HL-60 (cell line): ENCODE results near the gene CTBP2.
"Not testable (repeated sequence)": the region's sequence is repeated elsewhere in the genome, so short reads cannot be mapped to it uniquely, and the experiment has no call there.

Experiments
- DNase-seq, 2 experiments: peaks; one replicate each; pipeline ENCODE4 v3.0.0-alpha.2; 2010 to 2020; ENCODE audit warnings: low read depth in 1 of 2, low spot score in 1 of 2
- H3K27ac ChIP-seq: fragments of 250-450 bp; sonication (Bioruptor Pico); replicated peaks from 2 replicates; pipeline ENCODE4 v1.5.1; 2020; ENCODE audit warnings: mild to moderate bottlenecking, moderate library complexity
- H3K27me3 ChIP-seq: fragments of 250-450 bp; sonication (Bioruptor Pico); 2 replicates; pipeline ENCODE4 v1.5.1; 2021; ENCODE audit warnings: mild to moderate bottlenecking, moderate library complexity; ENCODE audit not compliant: insufficient read depth, poor library complexity, severe bottlenecking
- H3K4me3 ChIP-seq: replicated peaks from 2 replicates; pipeline ENCODE4 v1.5.1; 2011; ENCODE audit warnings: mild to moderate bottlenecking, control low read depth, low read length; ENCODE audit not compliant: insufficient read depth
- CTCF ChIP-seq: IDR thresholded peaks from one replicate; pipeline ENCODE4 v1.5.1; 2011; ENCODE audit warnings: low read length, control low read depth, inconsistent platforms; ENCODE audit not compliant: insufficient read depth
- GABPA ChIP-seq: IDR thresholded peaks from 2 replicates; pipeline ENCODE4 v1.6.1; 2012; ENCODE audit warnings: low read depth
- POLR2AphosphoS5 ChIP-seq: IDR thresholded peaks from 2 replicates; pipeline ENCODE4 v1.6.1; 2012; ENCODE audit warnings: low read depth
- REST ChIP-seq: IDR thresholded peaks from 2 replicates; pipeline ENCODE4 v1.6.1; 2012; ENCODE audit warnings: low read depth; ENCODE audit not compliant: insufficient replicate concordance
- SPI1 ChIP-seq: IDR thresholded peaks from 2 replicates; pipeline ENCODE4 v1.6.1; 2012; ENCODE audit warnings: low read depth, mild to moderate bottlenecking, borderline replicate concordance

The CTBP2 gene

DNA sequence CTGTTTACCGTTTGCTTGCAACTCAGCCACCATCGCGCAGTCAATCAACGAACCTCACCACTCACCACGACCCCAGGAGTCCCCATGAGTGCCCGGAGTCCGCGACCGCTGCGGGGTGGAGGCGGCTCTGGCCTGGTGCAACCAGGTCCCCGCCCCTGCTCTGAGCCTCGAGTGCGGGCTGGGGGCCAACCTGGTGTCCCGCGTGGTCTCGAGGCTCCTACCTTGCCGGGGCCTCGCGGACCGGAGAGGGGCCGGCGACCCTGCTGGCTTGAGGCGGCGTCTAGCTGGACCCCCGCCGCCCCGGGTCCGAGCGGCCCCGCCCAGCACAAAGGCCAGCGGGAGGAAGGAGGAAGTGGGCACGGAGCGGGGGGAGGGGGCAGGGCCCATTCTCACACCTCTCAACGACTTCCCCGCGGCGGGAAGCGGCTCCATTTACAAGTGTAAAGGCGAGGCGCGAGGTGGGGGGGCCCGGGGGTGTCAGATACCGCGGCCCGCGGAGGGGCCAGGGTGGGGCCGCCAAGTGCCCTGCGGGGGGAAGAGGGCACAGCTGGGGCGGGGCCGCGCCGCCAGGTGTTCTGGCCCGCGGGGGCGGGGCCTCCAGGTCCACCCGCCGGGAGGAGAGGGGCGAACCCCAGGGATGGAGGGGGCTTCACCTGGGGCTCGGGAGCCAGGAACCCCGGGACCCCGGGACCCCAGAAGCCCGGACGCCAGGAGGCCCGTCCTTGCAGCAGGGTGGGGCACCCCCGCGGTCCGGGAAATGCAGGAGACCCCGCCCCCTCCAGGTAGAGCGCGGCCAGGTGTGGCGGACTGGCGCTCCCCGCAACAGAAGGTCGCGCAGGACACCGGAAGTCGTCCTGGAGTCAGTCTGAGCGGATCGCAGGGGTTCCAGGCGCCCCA, 8.6 kb downstream of the CTBP2 start:
- Histone ChIP-seq H3K4me3 (peak overlapping the region; percentile 2; the same call in 1 of the 2 replicates), H3K27ac (peak overlapping the region; percentile 23; the same call in 1 of the 2 replicates), H3K27me3 (no peaks in the 10 kb centered on the region)
- TF ChIP-seq GABPA: no peak
- TF ChIP-seq CTCF: no peak
- TF ChIP-seq REST: no peak
- peak; percentile 80 for TF ChIP-seq SPI1
- 0 out of 2 replicates have a peak, but pooled peaks have one; percentile 34 for TF ChIP-seq POLR2AphosphoS5
- DNase-seq: peak in 1 of 2 experiments; percentile 69

- TF ChIP-seq CTCF (no peak), POLR2AphosphoS5 (no peak), SPI1 (no peak), GABPA (no peak), REST (no peak)
- Histone ChIP-seq H3K4me3 (no peak overlapping the region), H3K27ac (peak overlapping the region; percentile 23; the same call in 1 of the 2 replicates), H3K27me3 (no peaks in the 10 kb centered on the region)
- DNase-seq: no peak
These were observed 9.2 kb downstream of the CTBP2 start for GRCh38 chr10:125151170-125151552.

- not testable (repeated sequence) for DNase-seq, H3K27me3 ChIP-seq, H3K4me3 ChIP-seq, H3K27ac ChIP-seq
These were observed 9.8 kb downstream of the CTBP2 start for GRCh38 chr10:125150376-125151083.

DNA sequence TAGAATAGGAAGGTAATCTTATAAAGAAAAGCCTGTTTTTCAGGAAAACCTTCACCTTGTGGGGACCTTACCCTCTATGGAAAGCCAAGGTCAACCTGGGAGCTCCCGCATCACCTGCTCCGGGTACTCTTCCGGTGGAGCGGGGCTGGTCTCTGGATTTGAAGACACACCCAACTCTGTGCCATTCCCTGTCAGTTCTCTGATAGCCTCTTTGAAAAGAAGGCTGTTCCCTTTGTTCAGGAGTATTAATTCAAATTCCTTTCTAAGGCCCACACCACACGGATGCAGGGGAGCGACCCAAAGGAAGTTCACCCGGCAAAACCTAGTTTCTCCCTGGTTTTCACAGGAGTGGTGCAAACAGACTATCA, 10.7 kb downstream of the CTBP2 start:
- no peak overlapping the region for H3K27ac ChIP-seq
- no peak for DNase-seq

More for the DNA sequence above, 10.7 kb downstream of the CTBP2 start:
- Histone ChIP-seq H3K27me3 (no peaks in the 10 kb centered on the region), H3K4me3 (no peak overlapping the region)
- no peak for TF ChIP-seq POLR2AphosphoS5
- TF ChIP-seq CTCF: no peak
- no peak for TF ChIP-seq SPI1
- TF ChIP-seq REST: no peak
- no peak for TF ChIP-seq GABPA
